CD4-positive, alpha-beta T cell treated with Interferon gamma for 1 hour (primary cell): ENCODE measurements around the gene KRTAP5-4.
A peak's percentile ranks its signal among the peaks of the same experiment; 100 is the strongest.
"Not testable (repeated sequence)": the region's sequence is repeated elsewhere in the genome, so short reads cannot be mapped to it uniquely, and the experiment has no call there.

Experiments used
- DNase-seq: peaks from one replicate; pipeline ENCODE4 v3.0.0-alpha.2; 2020

Gene KRTAP5-4

GRCh38 chr11:1636291-1636950 is 14.5 kb upstream of the KRTAP5-4 start:
- DNase-seq, result no peak

GRCh38 chr11:1633864-1634263 is 11.9 kb upstream of the KRTAP5-4 start:
- DNase-seq, result no peak

GRCh38 chr11:1632053-1632714 is 10.2 kb upstream of the KRTAP5-4 start:
- no peak for DNase-seq

GRCh38 chr11:1631066-1631568 is 9.2 kb upstream of the KRTAP5-4 start:
- DNase-seq, result no peak

- DNase-seq, result no peak
Measured at GRCh38 chr11:1630271-1630670, 8.3 kb upstream of the KRTAP5-4 start.

GRCh38 chr11:1629326-1630185 is 7.6 kb upstream of the KRTAP5-4 start, which contains the start of gene KRTAP5-5:
Gene KRTAP5-5 (plus strand): TSS chr11:1629775. CDS start chr11:1629841, 66 bp downstream.
- DNase-seq, result no peak

GRCh38 chr11:1628506-1629325 is 6.8 kb upstream of the KRTAP5-4 start:
- DNase-seq, result peak; percentile 51

- DNase-seq, result no peak
Measured at GRCh38 chr11:1625541-1625940, 3.6 kb upstream of the KRTAP5-4 start.

GRCh38 chr11:1624621-1625020 is 2.7 kb upstream of the KRTAP5-4 start:
- DNase-seq, result no peak

GRCh38 chr11:1623716-1624115 is 1.8 kb upstream of the KRTAP5-4 start:
- DNase-seq, result no peak

GRCh38 chr11:1619449-1619848 is 2.5 kb downstream of the KRTAP5-4 start:
- DNase-seq, result peak; percentile 11

GRCh38 chr11:1618231-1618630 is 3.7 kb downstream of the KRTAP5-4 start:
- DNase-seq, result no peak

- DNase-seq, result no peak
Measured at GRCh38 chr11:1608363-1608762, 13.6 kb downstream of the KRTAP5-4 start, which contains the start of gene KRTAP5-3. Gene KRTAP5-3 (minus strand): TSS chr11:1608463. CDS start chr11:1608385, 78 bp downstream.

GRCh38 chr11:1607901-1608300 is 14.0 kb downstream of the KRTAP5-4 start:
- DNase-seq, result not testable (repeated sequence)

GRCh38 chr11:1607156-1607845 is 14.6 kb downstream of the KRTAP5-4 start:
- not testable (repeated sequence) for DNase-seq

- not testable (repeated sequence) for DNase-seq
Measured at GRCh38 chr11:1605923-1606322, 16.0 kb downstream of the KRTAP5-4 start.

- DNase-seq, result no peak
Measured at GRCh38 chr11:1604711-1605110, 17.2 kb downstream of the KRTAP5-4 start.

- DNase-seq, result no peak
Measured at GRCh38 chr11:1604181-1604580, 17.8 kb downstream of the KRTAP5-4 start.

- no peak for DNase-seq
Measured at GRCh38 chr11:1603629-1604028, 18.3 kb downstream of the KRTAP5-4 start.

- DNase-seq, result not testable (repeated sequence)
Measured at GRCh38 chr11:1601663-1602062, 20.3 kb downstream of the KRTAP5-4 start.

GRCh38 chr11:1600626-1601025 is 21.3 kb downstream of the KRTAP5-4 start:
- DNase-seq, result no peak

- no peak for DNase-seq
Measured at GRCh38 chr11:1598816-1599215, 23.1 kb downstream of the KRTAP5-4 start.
